HG02884 (cell line): Measurements from ENCODE around the gene JUND.

Experiments used
- ATAC-seq: cut with Tn5 transposase; IDR thresholded peaks from one replicate; pipeline ENCODE4 v1.9.1; 2021; ENCODE audit warnings: mild to moderate bottlenecking, moderate library complexity; ENCODE audit not compliant: unreplicated experiment

The JUND gene

GRCh38 chr19:18308948-18309325 is 27.5 kb upstream of the JUND start:
- ATAC-seq, result no peak

- no peak for ATAC-seq
Observed at GRCh38 chr19:18308051-18308947, 26.9 kb upstream of the JUND start.

- ATAC-seq, result no peak
Observed at GRCh38 chr19:18307271-18307681, 25.9 kb upstream of the JUND start.

GRCh38 chr19:18306888-18307260 is 25.5 kb upstream of the JUND start:
- ATAC-seq, result no peak

GRCh38 chr19:18306209-18306887 is 24.9 kb upstream of the JUND start:
- ATAC-seq, result no peak

GRCh38 chr19:18304458-18305310 is 23.3 kb upstream of the JUND start:
- no peak for ATAC-seq

GRCh38 chr19:18304208-18304457 is 22.7 kb upstream of the JUND start:
- no peak for ATAC-seq

- ATAC-seq, result no peak
Observed at GRCh38 chr19:18301718-18302111, 20.3 kb upstream of the JUND start.

GRCh38 chr19:18300930-18301717 is 19.7 kb upstream of the JUND start:
- ATAC-seq, result no peak

- no peak for ATAC-seq
Observed at GRCh38 chr19:18299654-18300053, 18.2 kb upstream of the JUND start.

- no peak for ATAC-seq
Observed at GRCh38 chr19:18298601-18299000, 17.2 kb upstream of the JUND start.

- ATAC-seq, result no peak
Observed at GRCh38 chr19:18297308-18297707, 15.9 kb upstream of the JUND start.

GRCh38 chr19:18295034-18295451 is 13.6 kb upstream of the JUND start:
- ATAC-seq, result no peak

- no peak for ATAC-seq
Observed at GRCh38 chr19:18294467-18294864, 13.0 kb upstream of the JUND start.

GRCh38 chr19:18293642-18294466 is 12.4 kb upstream of the JUND start:
- no peak for ATAC-seq

- no peak for ATAC-seq
Observed at GRCh38 chr19:18292810-18293641, 11.6 kb upstream of the JUND start.

- no peak for ATAC-seq
Observed at GRCh38 chr19:18292462-18292809, 11.0 kb upstream of the JUND start.

- ATAC-seq, result no peak
Observed at GRCh38 chr19:18291590-18292461, 10.4 kb upstream of the JUND start.
